Loucy (cell line): ENCODE results near the gene IL6.

ENCODE experiments used
- H2AFZ ChIP-seq: fragments of 200-600 bp; sonication (generic); 2 replicates; pipeline ENCODE4 v1.6.0; 2016; ENCODE audit warnings: antibody characterized with exemption, mild to moderate bottlenecking, low read length, moderate library complexity
- H3F3A ChIP-seq: fragments of 200-600 bp; 2 replicates; pipeline ENCODE4 v1.6.0; 2016; ENCODE audit warnings: antibody characterized with exemption, low read depth, mild to moderate bottlenecking
- H3K27me3 ChIP-seq: fragments of 200-600 bp; sonication (generic); 2 replicates; pipeline ENCODE4 v1.6.1; 2014; ENCODE audit warnings: low read length, mild to moderate bottlenecking; ENCODE audit not compliant: insufficient read depth, poor library complexity, severe bottlenecking
- H3K36me3 ChIP-seq: fragments of 200-600 bp; sonication (generic); 2 replicates; pipeline ENCODE4 v1.6.1; 2016; ENCODE audit warnings: low read length; ENCODE audit not compliant: insufficient read depth
- H3K4me1 ChIP-seq: fragments of 200-600 bp; sonication (generic); 2 replicates; pipeline ENCODE4 v1.5.1; 2014; ENCODE audit warnings: low read length, mild to moderate bottlenecking; ENCODE audit not compliant: insufficient read depth, poor library complexity, severe bottlenecking
- H3K4me2 ChIP-seq: fragments of 200-600 bp; sonication (generic); 2 replicates; pipeline ENCODE4 v1.6.0; 2014; ENCODE audit warnings: antibody characterized with exemption, low read length, low read depth, mild to moderate bottlenecking; ENCODE audit not compliant: poor library complexity, severe bottlenecking
- H3K4me3 ChIP-seq: fragments of 200-600 bp; sonication (generic); 2 replicates; pipeline ENCODE4 v1.5.1; 2014; ENCODE audit warnings: low read length, mild to moderate bottlenecking, mixed read lengths; ENCODE audit not compliant: poor library complexity, severe bottlenecking
- H3K79me2 ChIP-seq: fragments of 200-600 bp; sonication (generic); 2 replicates; pipeline ENCODE4 v1.6.1; 2014; ENCODE audit warnings: low read length; ENCODE audit not compliant: insufficient read depth
- H3K9ac ChIP-seq: fragments of 200-600 bp; sonication (generic); 2 replicates; pipeline ENCODE4 v1.6.0; 2014; ENCODE audit warnings: mild to moderate bottlenecking, low read depth, low read length, moderate library complexity; ENCODE audit not compliant: poor library complexity, severe bottlenecking
- H3K9me2 ChIP-seq: fragments of 200-600 bp; sonication (generic); replicated peaks from 2 replicates; pipeline ENCODE4 v1.6.1; 2016; ENCODE audit warnings: low read depth, low read length, mixed read lengths
- H3K9me3 ChIP-seq: fragments of 200-600 bp; sonication (generic); 2 replicates; pipeline ENCODE4 v1.6.1; 2014; ENCODE audit warnings: mild to moderate bottlenecking, antibody characterized with exemption, low read length, low read depth; ENCODE audit not compliant: insufficient read depth
- H4K20me1 ChIP-seq: fragments of 200-600 bp; sonication (generic); 2 replicates; pipeline ENCODE4 v1.6.0; 2014; ENCODE audit warnings: antibody characterized with exemption, low read length, mild to moderate bottlenecking; ENCODE audit not compliant: insufficient read depth, poor library complexity, severe bottlenecking
- EZH2phosphoT487 ChIP-seq: fragments of 200-600 bp; IDR thresholded peaks from 2 replicates; pipeline ENCODE4 v1.6.1; 2018; ENCODE audit warnings: antibody characterized with exemption, mild to moderate bottlenecking, moderate library complexity, borderline replicate concordance
- TF ChIP-seq, protein P1 (sequence below): fragments of 200-600 bp; sonication (generic); conservative IDR thresholded peaks from 2 replicates; pipeline ENCODE4 v1.5.1; 2014; ENCODE audit warnings: mild to moderate bottlenecking, antibody characterized with exemption, low read length

IL6 gene

DNA sequence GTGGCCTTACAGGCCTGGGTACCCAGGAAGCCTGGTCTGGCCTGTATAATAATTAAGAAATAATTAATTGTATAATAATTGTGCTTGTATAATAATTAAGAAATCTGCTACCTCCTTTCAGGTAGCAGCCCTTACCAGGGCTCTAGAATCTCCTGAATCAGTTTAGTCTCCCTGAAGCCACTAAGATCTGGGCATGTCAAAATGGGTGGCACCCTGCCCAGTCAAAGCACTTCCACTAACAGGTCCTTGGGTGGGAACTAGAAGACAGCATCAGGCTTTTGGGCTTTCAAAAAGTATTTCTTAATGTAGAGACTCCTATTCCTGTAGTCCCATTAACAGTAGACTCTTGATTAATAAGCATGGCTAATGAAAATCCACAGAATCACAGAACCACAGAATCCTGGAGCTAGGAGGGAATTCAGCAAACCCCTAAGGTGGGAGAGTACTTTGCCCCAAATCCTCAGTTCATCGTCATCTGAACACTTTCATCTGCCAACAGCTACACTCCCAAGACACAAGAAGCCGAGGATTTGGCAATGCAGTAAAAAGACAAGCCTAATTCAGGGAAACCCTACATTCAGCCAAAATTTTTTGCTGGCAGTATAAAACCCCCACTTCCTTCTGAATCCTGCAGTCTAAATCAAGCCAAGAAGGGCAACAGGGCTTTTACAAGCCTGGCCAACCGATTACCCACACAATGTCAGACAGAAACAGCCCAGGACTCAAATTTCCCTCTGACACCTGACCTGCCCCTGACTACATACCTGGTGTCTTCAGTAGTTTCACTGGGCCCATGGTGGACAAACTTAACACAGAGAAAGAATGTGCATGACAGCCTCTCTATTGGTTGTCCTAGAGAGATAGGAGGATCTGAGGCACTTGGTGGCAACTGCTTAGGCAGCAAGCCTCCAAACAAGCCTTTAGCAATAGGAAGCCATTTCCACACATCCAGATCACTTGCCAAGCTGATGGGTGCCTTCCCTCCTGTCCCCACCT is 5.9 kb upstream of the IL6 start:
- H3K4me2 ChIP-seq, result no peak overlapping the region
- H3K4me1 ChIP-seq, result no peaks in the 10 kb centered on the region
- no peak overlapping the region for H3K4me3 ChIP-seq
- H2AFZ ChIP-seq, result no peak overlapping the region
- H3K9ac ChIP-seq, result no peak overlapping the region
- H3K9me3 ChIP-seq, result no peaks in the 10 kb centered on the region
- H3F3A ChIP-seq, result no peaks in the 10 kb centered on the region
- H3K79me2 ChIP-seq, result no peaks in the 10 kb centered on the region
- no peaks in the 10 kb centered on the region for H3K9me2 ChIP-seq
- peaks cover 5% of the 10 kb centered on the region for H3K27me3 ChIP-seq
- no peaks in the 10 kb centered on the region for H3K36me3 ChIP-seq
- H4K20me1 ChIP-seq, result no peaks in the 10 kb centered on the region
- no peak for TF ChIP-seq EZH2phosphoT487
- TF ChIP-seq, protein P1, sequence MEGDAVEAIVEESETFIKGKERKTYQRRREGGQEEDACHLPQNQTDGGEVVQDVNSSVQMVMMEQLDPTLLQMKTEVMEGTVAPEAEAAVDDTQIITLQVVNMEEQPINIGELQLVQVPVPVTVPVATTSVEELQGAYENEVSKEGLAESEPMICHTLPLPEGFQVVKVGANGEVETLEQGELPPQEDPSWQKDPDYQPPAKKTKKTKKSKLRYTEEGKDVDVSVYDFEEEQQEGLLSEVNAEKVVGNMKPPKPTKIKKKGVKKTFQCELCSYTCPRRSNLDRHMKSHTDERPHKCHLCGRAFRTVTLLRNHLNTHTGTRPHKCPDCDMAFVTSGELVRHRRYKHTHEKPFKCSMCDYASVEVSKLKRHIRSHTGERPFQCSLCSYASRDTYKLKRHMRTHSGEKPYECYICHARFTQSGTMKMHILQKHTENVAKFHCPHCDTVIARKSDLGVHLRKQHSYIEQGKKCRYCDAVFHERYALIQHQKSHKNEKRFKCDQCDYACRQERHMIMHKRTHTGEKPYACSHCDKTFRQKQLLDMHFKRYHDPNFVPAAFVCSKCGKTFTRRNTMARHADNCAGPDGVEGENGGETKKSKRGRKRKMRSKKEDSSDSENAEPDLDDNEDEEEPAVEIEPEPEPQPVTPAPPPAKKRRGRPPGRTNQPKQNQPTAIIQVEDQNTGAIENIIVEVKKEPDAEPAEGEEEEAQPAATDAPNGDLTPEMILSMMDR, result no peak

DNA sequence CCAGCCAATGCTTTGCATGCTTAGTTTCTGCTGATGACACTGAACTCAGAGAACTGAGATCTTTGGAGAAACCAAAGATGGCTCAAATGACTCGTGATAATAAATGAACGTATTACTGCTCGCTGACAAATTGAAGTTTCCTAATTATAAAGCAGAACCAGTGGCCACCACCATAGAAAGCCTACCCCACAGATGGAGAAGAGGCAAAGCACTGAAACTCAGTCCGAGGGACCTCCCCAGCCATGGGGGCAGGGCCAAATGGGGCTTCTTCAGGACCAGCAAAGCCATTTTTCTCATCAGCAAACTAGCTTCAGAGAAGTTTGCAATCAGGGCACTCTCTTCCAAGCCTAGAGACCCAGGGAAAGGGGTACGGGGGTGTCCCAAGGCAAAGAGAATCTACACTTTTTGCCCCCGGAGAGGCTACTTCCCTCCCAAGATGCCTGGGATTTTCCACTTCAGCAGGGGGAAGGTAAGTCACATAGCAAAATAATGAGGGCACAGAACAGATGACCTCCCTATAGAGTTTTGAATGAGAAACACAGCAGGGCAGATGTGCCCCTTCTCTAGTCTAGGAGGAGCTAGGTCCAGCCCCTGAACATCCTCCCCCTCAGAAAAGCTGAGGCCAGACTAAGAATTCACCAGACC is 4.3 kb upstream of the IL6 start:
- Histone ChIP-seq H4K20me1 (no peaks in the 10 kb centered on the region), H3K4me1 (peaks cover 11% of the 10 kb centered on the region), H3K36me3 (no peaks in the 10 kb centered on the region), H3F3A (no peaks in the 10 kb centered on the region), H3K4me3 (no peak overlapping the region), H3K9me2 (no peaks in the 10 kb centered on the region), H3K79me2 (no peaks in the 10 kb centered on the region), H3K4me2 (no peak overlapping the region), H2AFZ (no peak overlapping the region), H3K9me3 (no peaks in the 10 kb centered on the region), H3K27me3 (peaks cover 3% of the 10 kb centered on the region), H3K9ac (no peak overlapping the region)
- TF ChIP-seq, protein P1, result no peak
- no peak for TF ChIP-seq EZH2phosphoT487

DNA sequence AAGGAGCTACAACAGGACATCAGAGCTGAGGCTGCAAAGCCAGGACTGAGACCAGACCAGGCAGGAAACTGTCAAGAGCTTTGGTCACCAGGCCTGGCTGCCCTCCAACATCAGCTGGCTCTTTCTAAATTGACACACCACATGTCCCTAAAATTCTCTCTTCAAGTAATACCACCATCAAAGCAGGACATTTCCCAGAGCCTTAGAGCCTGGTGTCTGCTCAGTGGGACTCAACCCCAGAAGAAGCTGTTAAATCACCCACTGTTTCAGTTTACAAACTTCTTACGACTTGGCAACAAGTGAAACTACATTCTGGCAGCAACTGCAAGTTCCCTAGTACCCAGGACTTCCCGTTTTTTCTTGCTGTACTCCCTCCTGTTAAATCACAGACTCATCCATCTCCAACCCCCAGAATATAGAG is 3.8 kb upstream of the IL6 start:
- H3F3A ChIP-seq, result no peaks in the 10 kb centered on the region
- peaks cover 5% of the 10 kb centered on the region for H3K27me3 ChIP-seq
- no peak overlapping the region for H2AFZ ChIP-seq
- peaks cover 13% of the 10 kb centered on the region for H3K4me1 ChIP-seq
- H3K79me2 ChIP-seq, result no peaks in the 10 kb centered on the region
- no peaks in the 10 kb centered on the region for H3K9me3 ChIP-seq
- H3K4me2 ChIP-seq, result no peak overlapping the region
- H3K9ac ChIP-seq, result no peak overlapping the region
- no peaks in the 10 kb centered on the region for H4K20me1 ChIP-seq
- TF ChIP-seq, protein P1, result no peak
- no peak for TF ChIP-seq EZH2phosphoT487
- no peaks in the 10 kb centered on the region for H3K9me2 ChIP-seq
- no peaks in the 10 kb centered on the region for H3K36me3 ChIP-seq
- H3K4me3 ChIP-seq, result no peak overlapping the region
